AG04450 (cell line): ENCODE data around the gene ABHD12. TPM values are rescaled to one million over a fixed set of nuclear protein-coding genes. Genes with fewer than 3 reads are reported as not detected.
A peak's percentile ranks its signal among the peaks of the same experiment; 100 is the strongest.

ENCODE experiments used
- CTCF ChIA-PET: fragments of 300-600, 350-600 bp; formaldehyde crosslinking; extraction: SDS; loops from one replicate; lab custom pipeline; 2022; ENCODE audit warnings: antibody characterized with exemption, inconsistent platforms; lab: Charles Lee
- POLR2A ChIA-PET: fragments of 350-600 bp; formaldehyde crosslinking; extraction: SDS; loops from one replicate; lab custom pipeline; 2021; ENCODE audit warnings: antibody characterized with exemption, inconsistent platforms; lab: Yijun Ruan, JAX
- DNase-seq: peaks from one replicate; pipeline ENCODE4 v3.0.0-alpha.2; 2011; ENCODE audit warnings: low read depth, low spot score
- H3K27ac ChIP-seq: one replicate; pipeline ENCODE4 v1.5.1; 2012; ENCODE audit warnings: low read depth, low read length, control low read depth
- H3K27me3 ChIP-seq: one replicate; pipeline ENCODE4 v1.6.0; 2012; ENCODE audit warnings: low read length; ENCODE audit not compliant: control insufficient read depth, insufficient read depth
- H3K4me3 ChIP-seq: 2 replicates; pipeline ENCODE4 v1.5.1; 2011; ENCODE audit warnings: mild to moderate bottlenecking, low read depth, low read length, control low read depth
- H3K9me3 ChIP-seq: 2 replicates; pipeline ENCODE4 v1.5.1; 2012; ENCODE audit warnings: low read length; ENCODE audit not compliant: control insufficient read depth, insufficient read depth
- CTCF ChIP-seq: IDR thresholded peaks from 2 replicates; pipeline ENCODE4 v1.5.1; 2011; ENCODE audit warnings: low read depth, low read length, control low read depth, inconsistent platforms
- polyA plus RNA-seq: library from polyadenylated mRNA; depleted of rRNA; stranded (reverse); fragments of >200 nt; gene quantifications from 2 replicates; pipeline ENCODE4 v1.2.3, GENCODE V29; 2011

Gene ABHD12
- polyA plus RNA-seq, 1 experiment: 33.6 TPM

GRCh38 chr20:25421102-25421501 lies 30.5 kb upstream of the ABHD12 start:
- Histone ChIP-seq H3K9me3 (no peaks in the 10 kb centered on the region), H3K27me3 (no peaks in the 10 kb centered on the region), H3K4me3 (no peak overlapping the region), H3K27ac (no peak overlapping the region)
- POLR2A ChIA-PET: no interaction called here
- DNase-seq: no peak
- TF ChIP-seq CTCF: no peak
- CTCF ChIA-PET: interaction anchor here (0.6 to 1.1 kb wide), 2 partner anchors 22 to 1697 kb away, joined by 4 to 5 read pairs; no protein-coding TSS in a partner anchor

GRCh38 chr20:25418776-25419175 lies 28.1 kb upstream of the ABHD12 start:
- Histone ChIP-seq H3K27ac (no peak overlapping the region), H3K9me3 (no peaks in the 10 kb centered on the region), H3K4me3 (no peak overlapping the region), H3K27me3 (no peaks in the 10 kb centered on the region)
- no peak for DNase-seq
- ChIA-PET CTCF (interaction anchor here (0.8 to 1.4 kb wide), 2 partner anchors 20 to 119 kb away, joined by 5 read pairs; no protein-coding TSS in a partner anchor), POLR2A (interaction anchor here (0.8 kb wide), 1 partner anchor 26 kb away, joined by 8 read pairs; no protein-coding TSS in a partner anchor)
- TF ChIP-seq CTCF: no peak

GRCh38 chr20:25408890-25409289 lies 18.3 kb upstream of the ABHD12 start:
- Histone ChIP-seq H3K27ac (no peak overlapping the region), H3K9me3 (peaks cover 3% of the 10 kb centered on the region; the same call in 1 of the 2 replicates), H3K27me3 (no peaks in the 10 kb centered on the region), H3K4me3 (no peak overlapping the region; the same call in 1 of the 2 replicates)
- POLR2A ChIA-PET: no interaction called here
- CTCF ChIA-PET: interaction anchor here (2.4 kb wide), 1 partner anchor 10 kb away, joined by 8 read pairs; no protein-coding TSS in a partner anchor
- no peak for TF ChIP-seq CTCF
- no peak for DNase-seq

- TF ChIP-seq CTCF: no peak
- POLR2A ChIA-PET: interaction anchor here (1.0 to 1.4 kb wide), 4 partner anchors 9 to 160 kb away, joined by 3 to 9 read pairs (median 4); partner anchors contain the start of genes ABHD12 and PYGB
- Histone ChIP-seq H3K9me3 (peaks cover 8% of the 10 kb centered on the region), H3K4me3 (peak overlapping the region; percentile 84), H3K27ac (no peak overlapping the region), H3K27me3 (no peaks in the 10 kb centered on the region)
- CTCF ChIA-PET: interaction anchor here (0.8 to 2.4 kb wide), 2 partner anchors 9 to 162 kb away, joined by 3 to 8 read pairs; no protein-coding TSS in a partner anchor
- DNase-seq: no peak
Measured at GRCh38 chr20:25408170-25408547, 17.5 kb upstream of the ABHD12 start.

- Histone ChIP-seq H3K27ac (no peak within 1 kb of the TSS), H3K4me3 (peak within 1 kb of the TSS; percentile 84), H3K9me3 (peaks cover 14% of the 10 kb centered on the region), H3K27me3 (no peaks in the 10 kb centered on the region)
- no peak for TF ChIP-seq CTCF
- CTCF ChIA-PET: interaction anchor here (0.8 to 2.4 kb wide), 4 partner anchors 9 to 414 kb away, joined by 3 to 8 read pairs (median 6); no protein-coding TSS in a partner anchor
- peak; percentile 74 for DNase-seq
- POLR2A ChIA-PET: interaction anchor here (0.6 to 1.4 kb wide), 7 partner anchors 8 to 214 kb away, joined by 3 to 9 read pairs (median 3); partner anchors contain the start of genes ABHD12 and PYGB
Measured at GRCh38 chr20:25407311-25408169, 16.9 kb upstream of the ABHD12 start, which contains the start of gene GINS1. GINS1 (plus strand) TSS chr20:25407673; CDS start chr20:25407821, 148 bp downstream.
